Measurements from ENCODE around the gene BTF3L4. TPM values are rescaled to one million over a fixed set of nuclear protein-coding genes. Genes with fewer than 3 reads are reported as not detected.

Gene BTF3L4
- total RNA-seq, 1 donor from 2014 or later: 74.3 TPM

DNA sequence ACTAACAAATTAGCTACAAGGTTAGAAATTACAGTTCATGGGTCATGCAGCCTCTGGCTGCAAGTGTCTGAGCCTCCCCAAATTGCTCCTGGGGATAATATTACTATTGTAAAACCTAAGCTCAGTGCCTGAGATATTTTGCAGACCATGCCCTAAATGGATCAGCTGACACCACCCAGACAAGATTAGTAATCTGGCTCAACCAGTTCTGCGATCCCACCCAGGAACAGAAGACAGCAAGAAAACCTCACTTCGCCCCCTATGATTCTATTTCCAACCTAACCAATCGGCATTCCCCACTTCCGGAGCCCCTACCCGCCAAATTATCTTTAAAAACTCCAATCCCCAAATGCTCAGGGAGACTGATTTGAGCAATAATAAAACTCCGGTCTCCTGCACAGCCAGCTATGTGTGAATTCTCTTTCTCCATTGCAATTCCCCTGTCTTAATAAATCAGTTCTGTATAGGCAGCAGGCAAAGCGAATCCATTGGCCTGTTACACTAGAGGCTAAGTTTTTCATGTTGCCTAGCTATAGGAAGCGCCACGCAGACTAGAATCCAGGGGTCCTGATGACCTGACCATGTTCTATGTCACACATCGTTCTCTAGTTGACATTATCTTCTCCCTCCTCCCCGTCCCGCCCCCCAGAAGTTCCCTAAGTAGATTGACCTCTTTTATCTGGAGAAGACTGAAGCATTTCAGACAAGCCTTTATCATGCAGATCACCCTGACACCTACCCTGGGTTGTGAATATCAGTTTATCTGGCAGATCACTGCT, 63.4 kb downstream of the BTF3L4 start:
- Mint-ChIP-seq H3K4me3 (no peak overlapping the region), H3K27ac (ENCODE audit: unreplicated experiment) (no peak overlapping the region), H3K36me3 (ENCODE audit: low read depth) (no peaks in the 10 kb centered on the region), H3K9me3 (no peaks in the 10 kb centered on the region), H3K27me3 (ENCODE audit: low read depth) (peaks cover 11% of the 10 kb centered on the region), H3K4me1 (peaks cover 11% of the 10 kb centered on the region)
- TF ChIP-seq, protein P1, sequence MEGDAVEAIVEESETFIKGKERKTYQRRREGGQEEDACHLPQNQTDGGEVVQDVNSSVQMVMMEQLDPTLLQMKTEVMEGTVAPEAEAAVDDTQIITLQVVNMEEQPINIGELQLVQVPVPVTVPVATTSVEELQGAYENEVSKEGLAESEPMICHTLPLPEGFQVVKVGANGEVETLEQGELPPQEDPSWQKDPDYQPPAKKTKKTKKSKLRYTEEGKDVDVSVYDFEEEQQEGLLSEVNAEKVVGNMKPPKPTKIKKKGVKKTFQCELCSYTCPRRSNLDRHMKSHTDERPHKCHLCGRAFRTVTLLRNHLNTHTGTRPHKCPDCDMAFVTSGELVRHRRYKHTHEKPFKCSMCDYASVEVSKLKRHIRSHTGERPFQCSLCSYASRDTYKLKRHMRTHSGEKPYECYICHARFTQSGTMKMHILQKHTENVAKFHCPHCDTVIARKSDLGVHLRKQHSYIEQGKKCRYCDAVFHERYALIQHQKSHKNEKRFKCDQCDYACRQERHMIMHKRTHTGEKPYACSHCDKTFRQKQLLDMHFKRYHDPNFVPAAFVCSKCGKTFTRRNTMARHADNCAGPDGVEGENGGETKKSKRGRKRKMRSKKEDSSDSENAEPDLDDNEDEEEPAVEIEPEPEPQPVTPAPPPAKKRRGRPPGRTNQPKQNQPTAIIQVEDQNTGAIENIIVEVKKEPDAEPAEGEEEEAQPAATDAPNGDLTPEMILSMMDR (conservative IDR thresholded peaks at IDR 0.05): no peak
- DNase-seq (ENCODE audit: low read depth, low spot score): no peak

DNA sequence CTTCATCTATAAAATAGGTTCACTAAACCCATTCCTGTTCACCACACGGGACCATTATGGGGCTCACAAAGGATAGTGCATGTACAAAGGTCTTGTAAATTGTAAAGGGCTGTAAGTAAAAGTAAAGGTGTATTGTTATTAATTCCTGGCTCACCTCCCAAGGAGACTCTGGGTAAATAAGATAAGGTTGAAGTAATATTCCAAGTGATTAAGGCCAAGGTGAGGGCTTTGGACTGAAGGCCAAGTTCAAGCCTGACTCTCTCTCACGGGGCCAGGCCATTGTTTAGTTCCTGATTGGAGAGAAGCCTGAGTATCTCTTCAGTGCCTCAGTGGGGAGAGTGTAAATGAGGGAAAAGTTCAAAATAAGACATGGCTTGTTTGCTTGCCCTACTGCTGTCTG, 66.3 kb downstream of the BTF3L4 start:
- peaks cover 11% of the 10 kb centered on the region for H3K4me1 Mint-ChIP-seq

DNA sequence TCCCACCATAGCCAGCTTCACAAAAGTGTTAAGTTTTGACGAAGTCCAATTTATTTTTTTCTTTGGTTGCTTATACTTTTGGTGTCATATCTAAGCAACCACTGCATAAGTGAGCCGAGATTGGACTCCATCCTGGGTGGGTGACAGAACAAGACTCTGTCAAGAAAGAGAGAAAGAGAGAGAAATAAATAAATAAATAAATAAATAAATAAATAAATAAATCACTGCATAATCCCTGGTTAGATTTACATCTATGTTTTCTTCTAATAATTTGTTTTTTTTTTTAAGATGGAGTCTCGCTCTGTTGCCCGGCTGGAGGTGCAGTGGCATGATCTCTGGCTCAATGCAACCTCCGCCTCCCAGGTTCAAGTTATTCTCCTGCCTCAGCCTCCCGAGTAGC, 67.5 kb downstream of the BTF3L4 start:
- TF ChIP-seq, protein P1 (conservative IDR thresholded peaks at IDR 0.05): no peak
- H3K36me3 Mint-ChIP-seq (ENCODE audit: low read depth): no peaks in the 10 kb centered on the region
- H3K4me3 Mint-ChIP-seq: no peak overlapping the region
- peaks cover 11% of the 10 kb centered on the region for H3K4me1 Mint-ChIP-seq
- H3K27ac Mint-ChIP-seq (ENCODE audit: unreplicated experiment): no peak overlapping the region
- H3K27me3 Mint-ChIP-seq (ENCODE audit: low read depth): peaks cover 38% of the 10 kb centered on the region
- H3K9me3 Mint-ChIP-seq: no peaks in the 10 kb centered on the region
- DNase-seq (ENCODE audit: low read depth, low spot score): no peak

More for the DNA sequence above, 66.3 kb downstream of the BTF3L4 start:
- Mint-ChIP-seq H3K27ac (ENCODE audit: unreplicated experiment) (no peak overlapping the region), H3K27me3 (ENCODE audit: low read depth) (peaks cover 26% of the 10 kb centered on the region), H3K9me3 (no peaks in the 10 kb centered on the region), H3K4me3 (no peak overlapping the region), H3K36me3 (ENCODE audit: low read depth) (no peaks in the 10 kb centered on the region)
- DNase-seq (ENCODE audit: low read depth, low spot score): no peak
- TF ChIP-seq, protein P1 (conservative IDR thresholded peaks at IDR 0.05): no peak

DNA sequence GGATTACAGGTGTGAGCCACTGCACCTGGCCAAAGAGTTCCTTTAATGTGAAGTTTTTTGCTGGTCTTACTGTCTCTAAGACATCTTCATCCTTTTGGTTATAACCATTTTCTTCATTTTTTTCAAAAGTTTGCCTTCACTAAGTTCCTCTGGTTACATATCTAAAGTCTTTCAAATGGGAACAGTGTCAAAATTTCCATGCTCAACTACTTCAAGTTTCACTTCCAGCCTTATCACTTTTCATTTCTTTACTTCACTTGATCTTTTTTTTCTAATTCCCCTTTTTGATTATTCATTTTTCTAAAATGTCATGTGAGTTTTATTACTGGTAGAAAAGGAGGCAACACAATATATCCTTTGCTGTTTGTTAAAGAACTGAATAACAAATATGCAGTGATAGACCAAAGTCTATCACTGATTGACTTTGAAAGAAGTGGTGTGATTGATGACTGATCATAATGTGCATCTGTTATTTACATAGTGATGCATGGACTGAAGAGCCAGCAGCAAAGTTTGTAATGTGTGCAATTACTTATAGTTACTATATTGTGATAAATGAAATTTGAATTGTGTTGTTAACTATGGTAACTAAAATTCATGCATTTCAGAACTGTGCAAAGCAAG, 69.8 kb downstream of the BTF3L4 start:
- TF ChIP-seq, protein P1 (conservative IDR thresholded peaks at IDR 0.05): no peak
- Mint-ChIP-seq H3K27ac (ENCODE audit: unreplicated experiment) (no peak overlapping the region), H3K36me3 (ENCODE audit: low read depth) (no peaks in the 10 kb centered on the region), H3K27me3 (ENCODE audit: low read depth) (peaks cover 42% of the 10 kb centered on the region), H3K9me3 (no peaks in the 10 kb centered on the region), H3K4me1 (no peaks in the 10 kb centered on the region), H3K4me3 (no peak overlapping the region)
- no peak for DNase-seq (ENCODE audit: low read depth, low spot score)

DNA sequence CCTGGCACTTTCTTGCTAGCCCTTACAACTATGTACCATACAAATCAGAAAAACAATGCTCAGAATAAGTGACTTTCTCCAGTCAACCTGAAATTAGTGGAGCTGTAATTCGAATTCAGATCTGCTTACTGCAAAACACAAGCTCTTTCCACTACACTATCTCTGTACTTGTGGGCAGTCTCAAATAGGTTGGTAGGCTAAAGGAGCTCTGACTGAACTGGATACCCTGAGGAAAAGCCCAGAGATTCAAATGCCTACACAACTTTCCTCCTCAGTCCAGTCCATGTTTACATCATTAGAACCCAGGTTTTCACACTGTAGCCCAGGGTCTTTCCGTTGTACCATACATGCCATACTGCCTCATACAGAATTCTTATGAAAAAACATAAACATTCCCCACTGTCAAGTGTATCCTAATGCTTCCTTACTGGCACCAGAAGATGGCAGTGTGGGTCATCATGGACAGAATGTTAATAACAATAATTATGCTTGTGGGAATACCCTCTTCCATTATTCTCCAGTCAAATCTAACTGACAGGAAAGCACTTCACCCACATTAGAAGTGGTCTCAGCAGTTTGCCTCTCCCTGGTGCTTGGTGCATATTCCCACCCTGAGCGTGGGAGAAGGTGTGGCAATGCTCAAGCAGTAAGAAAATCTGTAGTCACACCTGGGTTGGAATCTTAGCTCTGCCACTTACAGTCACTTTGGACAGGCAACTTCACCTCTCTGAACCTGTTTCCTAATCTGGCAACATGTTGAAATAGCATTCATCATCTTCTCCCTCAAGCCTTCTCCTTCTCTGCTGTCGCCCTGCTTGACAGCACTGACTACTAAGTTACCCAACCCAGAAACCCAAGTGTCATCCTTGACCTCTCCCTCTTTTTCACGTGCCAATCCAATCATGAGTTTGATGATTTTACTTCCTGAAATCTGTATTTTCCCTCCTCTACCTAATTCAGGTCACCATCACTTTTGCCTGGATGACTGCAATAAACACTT, 71.4 kb downstream of the BTF3L4 start:
- no peaks in the 10 kb centered on the region for H3K36me3 Mint-ChIP-seq (ENCODE audit: low read depth)
- no peaks in the 10 kb centered on the region for H3K4me1 Mint-ChIP-seq
- H3K4me3 Mint-ChIP-seq: no peak overlapping the region
- peak; percentile 28 for DNase-seq (ENCODE audit: low read depth, low spot score)
- peaks cover 41% of the 10 kb centered on the region for H3K27me3 Mint-ChIP-seq (ENCODE audit: low read depth)
- TF ChIP-seq, protein P1 (conservative IDR thresholded peaks at IDR 0.05): peak; percentile 73
- H3K9me3 Mint-ChIP-seq: no peaks in the 10 kb centered on the region
- H3K27ac Mint-ChIP-seq (ENCODE audit: unreplicated experiment): no peak overlapping the region

Measured in neural crest cell (in vitro differentiated cells).